HK-2 (cell line): ENCODE data around the gene TPP2.
A peak's percentile ranks its signal among the peaks of the same experiment; 100 is the strongest.

Experiments
- DNase-seq: peaks from one replicate; pipeline ENCODE4 v3.0.0-alpha.2; 2018; ENCODE audit not compliant: unreplicated experiment

The TPP2 gene

GRCh38 chr13:102693776-102694175 is 97.0 kb downstream of the TPP2 start:
- DNase-seq, result no peak

- no peak for DNase-seq
Measured at GRCh38 chr13:102694937-102695336, 98.2 kb downstream of the TPP2 start, which contains the start of gene METTL21C. Gene METTL21C (minus strand): TSS chr13:102695044. CDS start chr13:102694498, 546 bp downstream.

- DNase-seq, result no peak
Measured at GRCh38 chr13:102696465-102696864, 99.7 kb downstream of the TPP2 start.

- DNase-seq, result no peak
Measured at GRCh38 chr13:102697264-102697663, 100.5 kb downstream of the TPP2 start.

- no peak for DNase-seq
Measured at GRCh38 chr13:102697929-102698648, 101.3 kb downstream of the TPP2 start.

- no peak for DNase-seq
Measured at GRCh38 chr13:102698649-102698980, 101.8 kb downstream of the TPP2 start.

GRCh38 chr13:102699504-102699903 is 102.7 kb downstream of the TPP2 start:
- DNase-seq, result no peak

- no peak for DNase-seq
Measured at GRCh38 chr13:102700088-102701031, 103.6 kb downstream of the TPP2 start.

GRCh38 chr13:102701331-102701730 is 104.5 kb downstream of the TPP2 start:
- no peak for DNase-seq

GRCh38 chr13:102702965-102703725 is 106.4 kb downstream of the TPP2 start:
- DNase-seq, result no peak

- DNase-seq, result no peak
Measured at GRCh38 chr13:102703726-102704035, 106.9 kb downstream of the TPP2 start.

- DNase-seq, result no peak
Measured at GRCh38 chr13:102704238-102705058, 107.7 kb downstream of the TPP2 start.

GRCh38 chr13:102707467-102707866 is 110.7 kb downstream of the TPP2 start:
- peak; percentile 11 for DNase-seq

- DNase-seq, result no peak
Measured at GRCh38 chr13:102708211-102708610, 111.4 kb downstream of the TPP2 start.

- DNase-seq, result no peak
Measured at GRCh38 chr13:102708991-102709390, 112.2 kb downstream of the TPP2 start.

- DNase-seq, result no peak
Measured at GRCh38 chr13:102709536-102709935, 112.8 kb downstream of the TPP2 start.

- no peak for DNase-seq
Measured at GRCh38 chr13:102710261-102710679, 113.5 kb downstream of the TPP2 start.

- no peak for DNase-seq
Measured at GRCh38 chr13:102715447-102715846, 118.7 kb downstream of the TPP2 start.

- DNase-seq, result no peak
Measured at GRCh38 chr13:102718746-102719145, 122.0 kb downstream of the TPP2 start.

- no peak for DNase-seq
Measured at GRCh38 chr13:102721800-102722231, 125.0 kb downstream of the TPP2 start.

GRCh38 chr13:102724923-102725322 is 128.1 kb downstream of the TPP2 start:
- no peak for DNase-seq
